ENCODE results near the gene PLCH1. TPM values are rescaled to one million over a fixed set of nuclear protein-coding genes. Genes with fewer than 3 reads are reported as not detected.

Gene PLCH1
- total and polyA plus RNA-seq, 2 experiments from 2014 or later = 2.6 to 5.8 TPM

DNA sequence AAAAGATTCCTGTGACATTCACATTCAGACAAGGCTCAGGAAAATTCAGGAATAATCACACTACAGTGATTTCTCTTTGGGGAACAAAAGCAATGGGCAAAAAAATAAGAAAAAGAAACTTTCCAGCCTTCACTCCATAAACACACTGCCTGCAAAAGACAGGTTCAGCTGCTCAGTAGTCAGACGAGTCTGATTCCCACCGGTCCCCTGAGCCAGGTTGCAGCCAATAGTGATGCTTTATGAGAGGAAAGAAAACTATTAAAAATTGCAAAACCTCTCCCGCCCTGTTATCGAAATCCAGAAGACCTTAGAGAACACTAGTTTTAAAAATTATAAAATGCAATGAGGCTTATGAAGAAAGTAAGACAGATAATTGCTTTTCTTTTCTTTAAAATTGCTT is 8.5 kb downstream of the PLCH1 start:
- Histone ChIP-seq H3K4me1 (ENCODE audit: insufficient read depth) (peaks cover 3% of the 10 kb centered on the region), H3K9me2 (replicated peaks; ENCODE audit: insufficient read depth) (no peaks in the 10 kb centered on the region), H4K20me1 (ENCODE audit: insufficient read depth, poor library complexity, severe bottlenecking) (no peaks in the 10 kb centered on the region), H3K4me2 (no peak overlapping the region), H3K9me3 (ENCODE audit: low read depth) (no peaks in the 10 kb centered on the region), H3K36me3 (replicated peaks; ENCODE audit: insufficient read depth, low read depth) (no peaks in the 10 kb centered on the region), H3K27me3 (no peaks in the 10 kb centered on the region), H3K27ac (peak overlapping the region; percentile 77), H3K4me3 (no peak overlapping the region), H3K79me2 (no peaks in the 10 kb centered on the region), H2AFZ (peak overlapping the region; percentile 8)
- TF ChIP-seq EZH2phosphoT487 (IDR thresholded peaks at IDR 0.05; ENCODE audit: low read depth, severe bottlenecking, unreplicated experiment) (no peak), EZH2 (IDR thresholded peaks at IDR 0.05; ENCODE audit: borderline replicate concordance) (no peak)
- TF ChIP-seq, protein P1, sequence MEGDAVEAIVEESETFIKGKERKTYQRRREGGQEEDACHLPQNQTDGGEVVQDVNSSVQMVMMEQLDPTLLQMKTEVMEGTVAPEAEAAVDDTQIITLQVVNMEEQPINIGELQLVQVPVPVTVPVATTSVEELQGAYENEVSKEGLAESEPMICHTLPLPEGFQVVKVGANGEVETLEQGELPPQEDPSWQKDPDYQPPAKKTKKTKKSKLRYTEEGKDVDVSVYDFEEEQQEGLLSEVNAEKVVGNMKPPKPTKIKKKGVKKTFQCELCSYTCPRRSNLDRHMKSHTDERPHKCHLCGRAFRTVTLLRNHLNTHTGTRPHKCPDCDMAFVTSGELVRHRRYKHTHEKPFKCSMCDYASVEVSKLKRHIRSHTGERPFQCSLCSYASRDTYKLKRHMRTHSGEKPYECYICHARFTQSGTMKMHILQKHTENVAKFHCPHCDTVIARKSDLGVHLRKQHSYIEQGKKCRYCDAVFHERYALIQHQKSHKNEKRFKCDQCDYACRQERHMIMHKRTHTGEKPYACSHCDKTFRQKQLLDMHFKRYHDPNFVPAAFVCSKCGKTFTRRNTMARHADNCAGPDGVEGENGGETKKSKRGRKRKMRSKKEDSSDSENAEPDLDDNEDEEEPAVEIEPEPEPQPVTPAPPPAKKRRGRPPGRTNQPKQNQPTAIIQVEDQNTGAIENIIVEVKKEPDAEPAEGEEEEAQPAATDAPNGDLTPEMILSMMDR (IDR thresholded peaks at IDR 0.05; ENCODE audit: poor library complexity) = no peak
- no peak for DNase-seq (ENCODE audit: low spot score)
- 73% methylated on average over 4 of the region's 4 CpGs for WGBS (ENCODE audit: low lambda C conversion rate, missing lambda C conversion rate)

DNA sequence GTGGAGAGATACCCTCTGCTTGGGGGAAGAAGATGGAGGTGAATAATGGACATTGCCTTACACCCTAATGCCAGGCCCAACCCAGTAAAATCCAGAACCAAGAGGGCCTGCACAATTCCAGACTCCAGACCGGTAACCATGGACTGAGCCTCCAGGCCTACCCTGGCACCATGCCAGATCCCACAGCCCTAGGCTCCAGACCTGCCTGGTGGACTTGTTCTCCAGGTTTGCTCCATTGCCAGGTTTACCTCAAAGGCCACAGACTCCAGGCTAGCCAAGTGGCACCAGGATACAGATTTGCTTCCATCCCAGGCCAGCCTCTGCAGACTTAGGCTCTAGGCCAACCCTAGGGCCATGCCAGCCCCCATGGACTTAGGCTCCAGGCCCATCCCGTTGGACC is 14.0 kb downstream of the PLCH1 start:
- Histone ChIP-seq H3K36me3 (replicated peaks; ENCODE audit: insufficient read depth, low read depth) (no peaks in the 10 kb centered on the region), H3K9me3 (ENCODE audit: low read depth) (no peaks in the 10 kb centered on the region), H3K79me2 (no peaks in the 10 kb centered on the region), H3K4me1 (ENCODE audit: insufficient read depth) (no peaks in the 10 kb centered on the region), H2AFZ (no peak overlapping the region), H3K9me2 (replicated peaks; ENCODE audit: insufficient read depth) (no peaks in the 10 kb centered on the region), H4K20me1 (ENCODE audit: insufficient read depth, poor library complexity, severe bottlenecking) (no peaks in the 10 kb centered on the region), H3K27me3 (no peaks in the 10 kb centered on the region), H3K27ac (no peak overlapping the region), H3K4me3 (no peak overlapping the region), H3K4me2 (no peak overlapping the region)
- TF ChIP-seq EZH2 (IDR thresholded peaks at IDR 0.05; ENCODE audit: borderline replicate concordance) = no peak
- no peak for TF ChIP-seq EZH2phosphoT487 (IDR thresholded peaks at IDR 0.05; ENCODE audit: low read depth, severe bottlenecking, unreplicated experiment)
- TF ChIP-seq, protein P1 (IDR thresholded peaks at IDR 0.05; ENCODE audit: poor library complexity) = no peak
- 96% methylated on average over 2 of the region's 2 CpGs for WGBS (ENCODE audit: low lambda C conversion rate, missing lambda C conversion rate)
- no peak for DNase-seq (ENCODE audit: low spot score)

DNA sequence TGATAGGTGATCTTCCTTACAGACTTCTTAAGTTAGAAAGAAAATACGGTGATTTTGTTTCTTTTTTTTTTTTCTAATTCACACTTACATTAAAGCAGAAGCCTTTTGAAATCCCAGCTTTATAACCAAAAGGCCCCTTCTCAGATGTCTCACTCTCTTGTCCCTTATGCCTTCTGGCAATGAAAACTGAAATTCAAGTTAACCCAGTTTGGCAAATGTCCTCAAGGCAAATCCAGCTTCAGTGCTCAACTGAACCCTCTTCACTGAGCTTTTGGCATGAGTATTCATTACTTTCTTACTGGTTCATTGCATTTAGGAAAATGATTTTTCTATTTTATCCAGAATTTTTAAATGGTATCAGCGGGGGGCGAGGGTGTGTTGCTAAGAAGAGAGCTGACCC is 17.0 kb downstream of the PLCH1 start:
- H3K9me2 ChIP-seq (replicated peaks; ENCODE audit: insufficient read depth) = no peaks in the 10 kb centered on the region
- no peak overlapping the region for H3K4me2 ChIP-seq
- WGBS (ENCODE audit: low lambda C conversion rate, missing lambda C conversion rate) = 92% methylated on average over 3 of the region's 3 CpGs
- no peaks in the 10 kb centered on the region for H3K36me3 ChIP-seq (replicated peaks; ENCODE audit: insufficient read depth, low read depth)
- no peaks in the 10 kb centered on the region for H3K9me3 ChIP-seq (ENCODE audit: low read depth)
- no peak overlapping the region for H2AFZ ChIP-seq
- no peaks in the 10 kb centered on the region for H4K20me1 ChIP-seq (ENCODE audit: insufficient read depth, poor library complexity, severe bottlenecking)
- no peak for DNase-seq (ENCODE audit: low spot score)
- H3K27ac ChIP-seq = no peak overlapping the region
- no peaks in the 10 kb centered on the region for H3K4me1 ChIP-seq (ENCODE audit: insufficient read depth)
- H3K4me3 ChIP-seq = no peak overlapping the region
- H3K27me3 ChIP-seq = no peaks in the 10 kb centered on the region
- no peak for TF ChIP-seq EZH2phosphoT487 (IDR thresholded peaks at IDR 0.05; ENCODE audit: low read depth, severe bottlenecking, unreplicated experiment)
- TF ChIP-seq, protein P1 (IDR thresholded peaks at IDR 0.05; ENCODE audit: poor library complexity) = no peak
- no peaks in the 10 kb centered on the region for H3K79me2 ChIP-seq

DNA sequence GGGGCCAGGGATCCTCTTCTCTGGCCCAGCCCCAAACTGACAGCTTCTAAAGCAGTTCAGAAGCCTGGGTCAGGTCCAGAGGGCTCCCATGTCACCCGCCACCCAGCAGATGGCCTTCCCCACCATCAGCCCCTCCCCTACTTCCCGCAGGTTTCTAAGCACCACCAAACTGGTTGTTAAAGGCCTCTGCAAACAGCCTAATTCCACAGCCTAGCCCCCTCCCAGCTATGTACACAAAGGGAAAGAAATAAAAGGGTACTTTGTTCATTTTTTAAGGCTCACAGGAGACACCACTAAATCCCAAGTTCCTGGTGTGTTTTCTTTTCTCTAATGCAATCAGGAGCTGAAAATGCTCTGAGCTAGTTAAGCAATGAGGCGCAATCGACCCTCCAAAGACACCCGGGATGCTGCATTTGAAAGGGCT is 30.6 kb downstream of the PLCH1 start:
- H3K79me2 ChIP-seq = no peaks in the 10 kb centered on the region
- 35% methylated on average over 5 of the region's 5 CpGs for WGBS (ENCODE audit: low lambda C conversion rate, missing lambda C conversion rate)
- H3K4me3 ChIP-seq = no peak overlapping the region
- peaks cover 8% of the 10 kb centered on the region for H3K4me1 ChIP-seq (ENCODE audit: insufficient read depth)
- peak overlapping the region; percentile 43 for H3K4me2 ChIP-seq
- H3K27me3 ChIP-seq = no peaks in the 10 kb centered on the region
- H3K9me2 ChIP-seq (replicated peaks; ENCODE audit: insufficient read depth) = no peaks in the 10 kb centered on the region
- H2AFZ ChIP-seq = peak overlapping the region; percentile 1
- H4K20me1 ChIP-seq (ENCODE audit: insufficient read depth, poor library complexity, severe bottlenecking) = no peaks in the 10 kb centered on the region
- peak overlapping the region; percentile 22 for H3K27ac ChIP-seq
- no peaks in the 10 kb centered on the region for H3K36me3 ChIP-seq (replicated peaks; ENCODE audit: insufficient read depth, low read depth)
- TF ChIP-seq EZH2phosphoT487 (IDR thresholded peaks at IDR 0.05; ENCODE audit: low read depth, severe bottlenecking, unreplicated experiment) = no peak
- peak; percentile 13 for DNase-seq (ENCODE audit: low spot score)
- no peaks in the 10 kb centered on the region for H3K9me3 ChIP-seq (ENCODE audit: low read depth)

Data from hepatocyte (in vitro differentiated cells).